HepG2 (cell line): Measurements from ENCODE around the gene ERH. TPM values are rescaled to one million over a fixed set of nuclear protein-coding genes. Genes with fewer than 3 reads are reported as not detected.
A peak's percentile ranks its signal among the peaks of the same experiment; 100 is the strongest.

ENCODE experiments used
- ARHGAP35 ChIP-seq: sonication (generic); formaldehyde crosslinking; IDR thresholded peaks from 2 replicates; pipeline ENCODE4 v1.9.0; 2022; ENCODE audit warnings: mild to moderate bottlenecking, inconsistent platforms, moderate library complexity, missing genetic modification reagents, borderline replicate concordance
- ARNTL ChIP-seq: sonication (generic); formaldehyde crosslinking; IDR thresholded peaks from 2 replicates; pipeline ENCODE4 v1.4.0; 2020; ENCODE audit warnings: mild to moderate bottlenecking, missing genetic modification reagents
- ATF7-NPFF ChIP-seq: sonication (generic); formaldehyde crosslinking; IDR thresholded peaks from 2 replicates; pipeline ENCODE4 v1.8.1; 2023; ENCODE audit warnings: mild to moderate bottlenecking, low read depth, missing genetic modification reagents, moderate library complexity
- BRD4 ChIP-seq: sonication (generic); formaldehyde crosslinking; IDR thresholded peaks from 2 replicates; pipeline ENCODE4 v1.4.0; 2020; ENCODE audit warnings: missing genetic modification reagents
- CBX2 ChIP-seq, 2 experiments: fragments of 200-600 bp in 1 of 2; sonication (generic); formaldehyde crosslinking in 1 of 2; IDR thresholded peaks; 2 replicates each; pipeline versions ENCODE4 v1.7.0 to v1.8.1; 2018 to 2022; ENCODE audit warnings: low read depth in 2 of 2, low read length in 1 of 2, mild to moderate bottlenecking in 1 of 2, missing genetic modification reagents in 1 of 2
- CEBPB ChIP-seq: IDR thresholded peaks from 2 replicates; pipeline ENCODE4 v1.6.1; 2011; ENCODE audit warnings: low read depth, low read length, improper control_type of control experiment, borderline replicate concordance
- JUNB ChIP-seq: sonication (generic); formaldehyde crosslinking; IDR thresholded peaks from 2 replicates; pipeline ENCODE4 v1.8.0; 2022; ENCODE audit warnings: missing genetic modification reagents, mild to moderate bottlenecking, borderline replicate concordance
- RARG ChIP-seq: sonication (generic); formaldehyde crosslinking; IDR thresholded peaks from 2 replicates; pipeline ENCODE4 v1.4.0; 2020; ENCODE audit warnings: low read depth, mild to moderate bottlenecking, missing genetic modification reagents
- SP1 ChIP-seq, 2 experiments: fragments of 450-650 bp in 1 of 2; sonication (generic) in 1 of 2; formaldehyde crosslinking in 1 of 2; IDR thresholded peaks; 2 replicates each; pipeline versions ENCODE4 v1.4.0 to v1.6.1; 2016 to 2020; ENCODE audit warnings: missing genetic modification reagents in 1 of 2
- SPEN ChIP-seq: sonication (generic); formaldehyde crosslinking; IDR thresholded peaks from 2 replicates; pipeline ENCODE4 v1.5.1; 2020; ENCODE audit warnings: low read depth, mild to moderate bottlenecking, missing genetic modification reagents
- U2AF2 ChIP-seq: fragments of 200-400 bp; formaldehyde crosslinking; IDR thresholded peaks from 2 replicates; pipeline ENCODE4 v1.6.1; 2017; ENCODE audit warnings: low read depth, mild to moderate bottlenecking, low read length
- ZBTB7B ChIP-seq: sonication (generic); formaldehyde crosslinking; IDR thresholded peaks from 2 replicates; pipeline ENCODE4 v1.4.0; 2020; ENCODE audit warnings: missing genetic modification reagents
- ZNF101 ChIP-seq: sonication (generic); formaldehyde crosslinking; IDR thresholded peaks from 2 replicates; pipeline ENCODE4 v1.4.0; 2020; ENCODE audit warnings: mild to moderate bottlenecking, low read depth, missing genetic modification reagents, borderline replicate concordance
- ZNF121 ChIP-seq: sonication (generic); formaldehyde crosslinking; IDR thresholded peaks from 2 replicates; pipeline ENCODE4 v1.5.0; 2020; ENCODE audit warnings: mild to moderate bottlenecking, missing genetic modification reagents
- ZNF713 ChIP-seq: sonication (generic); formaldehyde crosslinking; IDR thresholded peaks from 2 replicates; pipeline ENCODE4 v1.4.0; 2020; ENCODE audit warnings: mild to moderate bottlenecking, missing genetic modification reagents
- ZNF788 ChIP-seq: sonication (generic); formaldehyde crosslinking; IDR thresholded peaks from 2 replicates; pipeline ENCODE4 v1.5.0; 2020; ENCODE audit warnings: mild to moderate bottlenecking, missing genetic modification reagents, borderline replicate concordance
- polyA plus RNA-seq, 8 experiments: library from polyadenylated mRNA; depleted of rRNA in 3 of 8; stranded (reverse) in 7 of 8; unstranded in 1 of 8; fragments of >200 nt; fragmentation: Illumina TruSeq in 4 of 8; extraction: Trizol in 4 of 8; gene quantifications; 2 replicates each; pipeline versions ENCODE4 v1.2.1 to v1.2.3, GENCODE V29; 2011 to 2016; ENCODE audit warnings: low read depth in 4 of 8, missing spikeins in 1 of 8, mixed read lengths in 1 of 8; ENCODE audit not compliant: insufficient read depth in 1 of 8
- total RNA-seq, 5 experiments: library from RNA; depleted of rRNA; stranded (reverse); fragments of >200 nt; fragmentation: Illumina TruSeq; extraction: Trizol; gene quantifications; 2 replicates each; pipeline ENCODE4 v1.2.3, GENCODE V29; 2016; ENCODE audit warnings: low read depth in 1 of 5
- TF ChIP-seq, protein P1 (sequence below): sonication (generic); formaldehyde crosslinking; IDR thresholded peaks from 2 replicates; pipeline ENCODE4 v1.4.0; 2020; ENCODE audit warnings: missing genetic modification reagents, borderline replicate concordance
- TF ChIP-seq, protein P2 (sequence below), 2 experiments: sonication (generic) in 1 of 2; formaldehyde crosslinking in 1 of 2; IDR thresholded peaks; 2 replicates each; pipeline versions ENCODE4 v1.4.0 to v1.6.1; 2018 to 2020; ENCODE audit warnings: missing genetic modification reagents in 2 of 2, borderline replicate concordance in 1 of 2, low read depth in 1 of 2, mild to moderate bottlenecking in 1 of 2, missing biosample characterization in 1 of 2
- TF ChIP-seq, protein P3 (sequence below): sonication (generic); formaldehyde crosslinking; IDR thresholded peaks from 2 replicates; pipeline ENCODE4 v1.4.0; 2020; ENCODE audit warnings: missing genetic modification reagents
- TF ChIP-seq, protein P4 (sequence below): sonication (generic); formaldehyde crosslinking; IDR thresholded peaks from 2 replicates; pipeline ENCODE4 v1.8.0; 2022; ENCODE audit warnings: mild to moderate bottlenecking, missing genetic modification reagents, moderate library complexity

Gene ERH
- total and polyA plus RNA-seq, 2 of the 13 experiments (the other 11 are each of a cell fraction or from before 2014, with no cell fraction given), result 105 to 341 TPM

DNA sequence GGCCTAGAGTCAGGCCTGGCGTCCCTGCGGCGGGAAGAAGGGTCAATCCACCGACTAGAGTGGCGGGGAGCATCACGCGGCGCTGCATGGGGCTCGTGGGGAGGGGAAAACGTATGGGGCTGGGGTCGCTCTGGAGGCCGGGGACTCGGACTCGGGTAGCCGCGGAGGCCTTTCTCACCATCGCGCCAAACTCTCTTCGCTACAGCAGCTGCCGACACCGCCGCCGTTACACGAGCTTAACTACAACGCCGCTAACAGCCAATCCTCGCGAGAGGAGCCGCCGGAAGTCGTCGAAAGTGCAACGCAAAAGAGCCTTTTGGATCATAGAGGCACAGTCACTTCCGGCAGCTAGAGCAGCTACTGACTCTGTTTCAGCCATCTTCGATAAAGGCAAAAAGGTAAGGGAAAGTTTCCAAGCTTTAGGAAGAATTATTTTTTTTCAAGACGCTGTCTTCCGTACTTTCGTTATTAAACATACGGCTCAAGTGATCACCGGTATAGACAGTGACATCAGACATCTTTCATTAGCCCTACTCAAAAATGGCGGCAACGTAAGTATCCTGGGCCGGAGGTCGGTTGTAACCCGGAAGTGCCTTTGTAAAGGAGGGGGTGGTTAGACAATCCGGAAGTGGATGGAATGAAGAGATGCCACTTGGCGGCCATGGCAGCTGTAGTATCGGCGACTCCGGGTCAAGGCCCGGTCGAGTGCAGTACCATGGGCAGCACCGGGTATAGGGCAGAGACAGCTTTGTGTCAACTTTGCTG lies at the start of gene ERH, which contains the start of gene SLC39A9 (continued):
- TF ChIP-seq, protein P1, sequence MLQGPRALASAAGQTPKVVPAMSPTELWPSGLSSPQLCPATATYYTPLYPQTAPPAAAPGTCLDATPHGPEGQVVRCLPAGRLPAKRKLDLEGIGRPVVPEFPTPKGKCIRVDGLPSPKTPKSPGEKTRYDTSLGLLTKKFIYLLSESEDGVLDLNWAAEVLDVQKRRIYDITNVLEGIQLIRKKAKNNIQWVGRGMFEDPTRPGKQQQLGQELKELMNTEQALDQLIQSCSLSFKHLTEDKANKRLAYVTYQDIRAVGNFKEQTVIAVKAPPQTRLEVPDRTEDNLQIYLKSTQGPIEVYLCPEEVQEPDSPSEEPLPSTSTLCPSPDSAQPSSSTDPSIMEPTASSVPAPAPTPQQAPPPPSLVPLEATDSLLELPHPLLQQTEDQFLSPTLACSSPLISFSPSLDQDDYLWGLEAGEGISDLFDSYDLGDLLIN (CRISPR knock-in tag), result no peak
- no peak; the same call in 1 of the 2 replicates for TF ChIP-seq ARHGAP35
- TF ChIP-seq SP1 (IDR thresholded peaks at IDR 0.05), result no peak
- peak; percentile 23 for TF ChIP-seq SP1 (CRISPR knock-in tag; IDR thresholded peaks at IDR 0.05)
- TF ChIP-seq, protein P2, sequence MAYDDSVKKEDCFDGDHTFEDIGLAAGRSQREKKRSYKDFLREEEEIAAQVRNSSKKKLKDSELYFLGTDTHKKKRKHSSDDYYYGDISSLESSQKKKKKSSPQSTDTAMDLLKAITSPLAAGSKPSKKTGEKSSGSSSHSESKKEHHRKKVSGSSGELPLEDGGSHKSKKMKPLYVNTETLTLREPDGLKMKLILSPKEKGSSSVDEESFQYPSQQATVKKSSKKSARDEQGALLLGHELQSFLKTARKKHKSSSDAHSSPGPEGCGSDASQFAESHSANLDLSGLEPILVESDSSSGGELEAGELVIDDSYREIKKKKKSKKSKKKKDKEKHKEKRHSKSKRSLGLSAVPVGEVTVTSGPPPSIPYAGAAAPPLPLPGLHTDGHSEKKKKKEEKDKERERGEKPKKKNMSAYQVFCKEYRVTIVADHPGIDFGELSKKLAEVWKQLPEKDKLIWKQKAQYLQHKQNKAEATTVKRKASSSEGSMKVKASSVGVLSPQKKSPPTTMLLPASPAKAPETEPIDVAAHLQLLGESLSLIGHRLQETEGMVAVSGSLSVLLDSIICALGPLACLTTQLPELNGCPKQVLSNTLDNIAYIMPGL (CRISPR knock-in tag; IDR thresholded peaks at IDR 0.05; ENCODE audit: borderline replicate concordance in 1 of 2, low read depth in 1 of 2), result peak; percentile 59 to 76
- TF ChIP-seq U2AF2, result no peak
- TF ChIP-seq ZNF101, result no peak
- TF ChIP-seq, protein P3, sequence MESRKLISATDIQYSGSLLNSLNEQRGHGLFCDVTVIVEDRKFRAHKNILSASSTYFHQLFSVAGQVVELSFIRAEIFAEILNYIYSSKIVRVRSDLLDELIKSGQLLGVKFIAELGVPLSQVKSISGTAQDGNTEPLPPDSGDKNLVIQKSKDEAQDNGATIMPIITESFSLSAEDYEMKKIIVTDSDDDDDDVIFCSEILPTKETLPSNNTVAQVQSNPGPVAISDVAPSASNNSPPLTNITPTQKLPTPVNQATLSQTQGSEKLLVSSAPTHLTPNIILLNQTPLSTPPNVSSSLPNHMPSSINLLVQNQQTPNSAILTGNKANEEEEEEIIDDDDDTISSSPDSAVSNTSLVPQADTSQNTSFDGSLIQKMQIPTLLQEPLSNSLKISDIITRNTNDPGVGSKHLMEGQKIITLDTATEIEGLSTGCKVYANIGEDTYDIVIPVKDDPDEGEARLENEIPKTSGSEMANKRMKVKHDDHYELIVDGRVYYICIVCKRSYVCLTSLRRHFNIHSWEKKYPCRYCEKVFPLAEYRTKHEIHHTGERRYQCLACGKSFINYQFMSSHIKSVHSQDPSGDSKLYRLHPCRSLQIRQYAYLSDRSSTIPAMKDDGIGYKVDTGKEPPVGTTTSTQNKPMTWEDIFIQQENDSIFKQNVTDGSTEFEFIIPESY, result peak; percentile 7; the same call in 1 of the 2 replicates
- no peak for TF ChIP-seq CBX2 (IDR thresholded peaks at IDR 0.05; ENCODE audit: low read depth, low read length)
- no peak for TF ChIP-seq CBX2 (CRISPR knock-in tag; IDR thresholded peaks at IDR 0.05; ENCODE audit: low read depth)
- peak; percentile 17; the same call in 1 of the 2 replicates for TF ChIP-seq ZNF788 (CRISPR knock-in tag)
- peak; percentile 7; the same call in 1 of the 2 replicates for TF ChIP-seq ZNF121
- TF ChIP-seq ARNTL (CRISPR knock-in tag), result peak; percentile 34; the same call in 1 of the 2 replicates
- peak; percentile 30; the same call in 1 of the 2 replicates for TF ChIP-seq JUNB (CRISPR knock-in tag)
- no peak for TF ChIP-seq ZBTB7B (CRISPR knock-in tag)
- TF ChIP-seq CEBPB, result no peak
- no peak for TF ChIP-seq ATF7-NPFF
- TF ChIP-seq RARG, result no peak
- TF ChIP-seq BRD4 (CRISPR knock-in tag), result peak; percentile 23; the same call in 1 of the 2 replicates
- TF ChIP-seq, protein P4, sequence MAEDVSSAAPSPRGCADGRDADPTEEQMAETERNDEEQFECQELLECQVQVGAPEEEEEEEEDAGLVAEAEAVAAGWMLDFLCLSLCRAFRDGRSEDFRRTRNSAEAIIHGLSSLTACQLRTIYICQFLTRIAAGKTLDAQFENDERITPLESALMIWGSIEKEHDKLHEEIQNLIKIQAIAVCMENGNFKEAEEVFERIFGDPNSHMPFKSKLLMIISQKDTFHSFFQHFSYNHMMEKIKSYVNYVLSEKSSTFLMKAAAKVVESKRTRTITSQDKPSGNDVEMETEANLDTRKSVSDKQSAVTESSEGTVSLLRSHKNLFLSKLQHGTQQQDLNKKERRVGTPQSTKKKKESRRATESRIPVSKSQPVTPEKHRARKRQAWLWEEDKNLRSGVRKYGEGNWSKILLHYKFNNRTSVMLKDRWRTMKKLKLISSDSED (CRISPR knock-in tag), result no peak
- peak; percentile 87; the same call in 1 of the 2 replicates for TF ChIP-seq SPEN (CRISPR knock-in tag)
- TF ChIP-seq ZNF713 (CRISPR knock-in tag), result no peak
